K562 (cell line): Measurements from ENCODE around the gene SCYGR5. TPM values are rescaled to one million over a fixed set of nuclear protein-coding genes. Genes with fewer than 3 reads are reported as not detected.

ENCODE experiments used
- ATAC-seq: fragments of 200-7000 bp; cut with Tn5 transposase; 3 replicates; pipeline ENCODE4 v1.9.1; 2020; ENCODE audit warnings: moderate library complexity
- BruUV-seq: library from RNA; stranded (reverse); fragments of 400-500 nt; replicated peaks from 2 replicates; lab custom pipeline; 2021; lab: Mats Ljungman, UMichigan
- CTCF ChIA-PET: fragments of 300-600 bp; formaldehyde crosslinking; extraction: SDS; loops from one replicate; lab custom pipeline; 2021; ENCODE audit warnings: low intra/inter-chr PET ratio; lab: Yijun Ruan, JAX
- POLR2A ChIA-PET: fragments of 300-600, 350-650 bp; sonication (Branson Sonifier 250); formaldehyde crosslinking; extraction: SDS; loops from one replicate; lab custom pipeline; 2021; ENCODE audit warnings: antibody characterized with exemption, inconsistent platforms; lab: Yijun Ruan, JAX
- DNase-seq, 4 experiments: peaks; one replicate each; pipeline versions ENCODE4 v3.0.0 to v3.0.0-alpha.2; 2011 to 2018; ENCODE audit warnings: low spot score in 3 of 4, mixed read lengths in 3 of 4; ENCODE audit errors: extremely low read depth in 1 of 4
- FAIRE-seq: peaks from 2 replicates; lab custom pipeline; 2011; peaks lifted over from hg19 to GRCh38; lab: Jason Lieb, UNC
- H2AFZ ChIP-seq: 2 replicates; pipeline ENCODE4 v1.6.0; 2011; ENCODE audit warnings: low read depth, low read length, control low read depth, inconsistent platforms
- H3K27ac ChIP-seq: fragments of 200-600 bp; 3 replicates; pipeline ENCODE4 v1.8.0; 2011; ENCODE audit warnings: low read depth, mild to moderate bottlenecking, control low read depth, inconsistent platforms, low read length, moderate library complexity, mixed read lengths; ENCODE audit errors: extremely low read depth
- H3K27me3 ChIP-seq, 2 experiments: fragments of 300-600 bp in 1 of 2; 2 replicates in 1 of 2; 3 replicates in 1 of 2; pipeline versions ENCODE4 v1.6.0 to v1.8.0; 2011; ENCODE audit warnings: inconsistent platforms in 2 of 2, low read length in 2 of 2, mild to moderate bottlenecking in 1 of 2, mixed read lengths in 1 of 2, moderate library complexity in 1 of 2; ENCODE audit not compliant: control insufficient read depth in 2 of 2, insufficient read depth in 2 of 2
- H3K36me3 ChIP-seq: fragments of 300-600 bp; 3 replicates; pipeline ENCODE4 v1.8.0; 2011; ENCODE audit warnings: mild to moderate bottlenecking, low read length, inconsistent platforms; ENCODE audit not compliant: control insufficient read depth, insufficient read depth
- H3K4me1 ChIP-seq, 2 experiments: fragments of 200-600 bp in 1 of 2; replicated peaks in 1 of 2; 2 replicates in 1 of 2; 3 replicates in 1 of 2; pipeline versions ENCODE4 v1.5.1 to v1.8.0; 2011; ENCODE audit warnings: inconsistent platforms in 2 of 2, low read length in 2 of 2, mild to moderate bottlenecking in 1 of 2, mixed read lengths in 1 of 2, moderate library complexity in 1 of 2; ENCODE audit not compliant: control insufficient read depth in 2 of 2, insufficient read depth in 2 of 2
- H3K4me2 ChIP-seq: 2 replicates; pipeline ENCODE4 v1.6.1; 2011; ENCODE audit warnings: low read length, control low read depth, inconsistent platforms, mixed read lengths; ENCODE audit not compliant: insufficient read depth
- H3K4me3 ChIP-seq: fragments of 200-600 bp; sonication (generic), shearing (Covaris generic); 2 replicates; pipeline ENCODE4 v1.5.1; 2016; ENCODE audit warnings: control low read depth, inconsistent platforms
- H3K79me2 ChIP-seq: fragments of 200-600 bp; 3 replicates; pipeline ENCODE4 v1.8.0; 2011; ENCODE audit warnings: low read length, inconsistent platforms; ENCODE audit not compliant: control insufficient read depth, insufficient read depth
- H3K9ac ChIP-seq, 2 experiments: 2 replicates each; pipeline versions ENCODE4 v1.6.0 to v1.6.1; 2011; ENCODE audit warnings: low read depth in 2 of 2, low read length in 2 of 2, control low read depth in 1 of 2, inconsistent platforms in 1 of 2, mild to moderate bottlenecking in 1 of 2, mixed read lengths in 1 of 2; ENCODE audit not compliant: insufficient read depth in 1 of 2
- H3K9me1 ChIP-seq: one replicate; pipeline ENCODE4 v1.6.0; 2011; ENCODE audit warnings: inconsistent platforms, mild to moderate bottlenecking, low read length, moderate library complexity; ENCODE audit not compliant: control insufficient read depth, insufficient read depth
- H3K9me3 ChIP-seq: replicated peaks from 2 replicates; pipeline ENCODE4 v1.5.1; 2011; ENCODE audit warnings: low read depth, low read length, inconsistent platforms; ENCODE audit not compliant: control insufficient read depth, insufficient read depth
- H4K20me1 ChIP-seq: replicated peaks from 2 replicates; pipeline ENCODE4 v1.6.1; 2011; ENCODE audit warnings: low read length, inconsistent platforms, mixed read lengths; ENCODE audit not compliant: control insufficient read depth, insufficient read depth
- AFF4 ChIP-seq: sonication (generic); formaldehyde crosslinking; IDR thresholded peaks from 2 replicates; pipeline ENCODE4 v1.8.0; 2023; ENCODE audit warnings: mild to moderate bottlenecking, missing genetic modification reagents
- EHMT2 ChIP-seq: fragments of 450-650 bp; IDR thresholded peaks from 2 replicates; pipeline ENCODE4 v1.6.1; 2018; ENCODE audit warnings: antibody characterized with exemption
- ELK3 ChIP-seq: fragments of 450-650 bp; formaldehyde crosslinking; IDR thresholded peaks from 2 replicates; pipeline ENCODE4 v1.4.0; 2020; ENCODE audit warnings: mild to moderate bottlenecking
- NFIC ChIP-seq: fragments of 450-650 bp; IDR thresholded peaks from 2 replicates; pipeline ENCODE4 v1.6.1; 2017; ENCODE audit warnings: mild to moderate bottlenecking, inconsistent platforms
- WGBS: fragments of 100-300 bp; shearing (Covaris generic); methylation state at CpG from one replicate; pipeline ENCODE4 v1.1.6; 2016; ENCODE audit warnings: low coverage, mixed read lengths; ENCODE audit not compliant: insufficient coverage; ENCODE audit errors: missing lambda C conversion rate; 5-methylcytosine and 5-hydroxymethylcytosine counted together
- in situ Hi-C: fragments of 300-500 bp; cut with MboI; formaldehyde crosslinking; loops from 4 replicates; pipeline ENCODE4 v1.15.0; 2018; ENCODE audit warnings: inconsistent platforms, mixed read lengths
- intact Hi-C: fragments of 100-400 bp; cut with micrococcal nuclease; formaldehyde crosslinking; loops from 2 replicates; pipeline ENCODE4 v1.14.2; 2022
- polyA plus RNA-seq, 8 experiments: library from polyadenylated mRNA; depleted of rRNA in 4 of 8; stranded (reverse) in 5 of 8; unstranded in 3 of 8; fragments of >200 nt; fragmentation: Nextera tagmentation in 2 of 8; fragmentation: Illumina TruSeq in 1 of 8; extraction: Ambion mirVana in 2 of 8; extraction: Trizol in 1 of 8; gene quantifications; 2 replicates each; pipeline versions ENCODE4 v1.2.1 to v1.2.3, GENCODE V29; 2011 to 2014; ENCODE audit warnings: inconsistent platforms in 1 of 8, missing spikeins in 1 of 8
- total RNA-seq, 7 experiments: library from RNA; depleted of rRNA in 6 of 7; stranded (reverse); fragments of >200 nt in 6 of 7; fragmentation: Illumina TruSeq in 2 of 7; extraction: Trizol in 2 of 7; gene quantifications; 2 replicates each; pipeline versions ENCODE4 v1.2.1 to v1.2.3, GENCODE V29; 2011 to 2021; ENCODE audit warnings: low replicate concordance in 1 of 7

Gene SCYGR5
- total and polyA plus RNA-seq, 9 of the 15 experiments (the other 6 are each of a cell fraction or from before 2014, with no cell fraction given): not detected

- H3K36me3 ChIP-seq: no peaks in the 10 kb centered on the region
- H3K79me2 ChIP-seq: no peaks in the 10 kb centered on the region
- no peak overlapping the region for H2AFZ ChIP-seq
- no peak for DNase-seq
- ChIA-PET POLR2A (no interaction called here), CTCF (no interaction called here)
- TF ChIP-seq ELK3 (CRISPR knock-in tag) (no peak), EHMT2 (no peak), AFF4 (CRISPR knock-in tag) (no peak), NFIC (no peak)
- no peak overlapping the region for H3K27ac ChIP-seq
- no peak for FAIRE-seq
- H3K9me3 ChIP-seq: no peaks in the 10 kb centered on the region
- no peaks in the 10 kb centered on the region for H4K20me1 ChIP-seq
- no peaks in the 10 kb centered on the region for H3K4me1 ChIP-seq
- no peak overlapping the region for H3K4me2 ChIP-seq
- no peak for ATAC-seq
- intact Hi-C loops: no loop called here
- no peaks in the 10 kb centered on the region for H3K9me1 ChIP-seq
- H3K9ac ChIP-seq: no peak overlapping the region
- WGBS: 0% methylated on average over 4 of the region's 4 CpGs
- no TSS peak for BruUV-seq
- H3K27me3 ChIP-seq: peaks cover 0 to 6% of the 10 kb centered on the region in 2 experiments; a peak in 1 of 5 replicates
- H3K4me3 ChIP-seq: no peak overlapping the region
- in situ Hi-C loops: no loop called here
Measured at GRCh38 chr2:227653419-227653818, 13.2 kb upstream of the SCYGR5 start.
